Esophagus squamous epithelium (tissue), 4 donors: ENCODE measurements around the gene TRPV6.

Experiments
- POLR2A ChIP-seq, 4 donors: fragments of 450-650 bp; IDR thresholded peaks; one replicate each; pipeline ENCODE4 v1.6.1; 2017; ENCODE audit warnings: antibody characterized with exemption in 4 of 4, mild to moderate bottlenecking in 4 of 4, moderate library complexity in 3 of 4
- TF ChIP-seq, protein P1 (sequence below), 6 experiments: fragments of 450-650 bp in 4 of 6; fragments of 200-600 bp in 2 of 6; sonication (generic) in 2 of 6; IDR thresholded peaks; one replicate each; pipeline ENCODE4 v1.5.1; 2016 to 2019; ENCODE audit warnings: antibody characterized with exemption in 6 of 6, mild to moderate bottlenecking in 4 of 6, moderate library complexity in 4 of 6

DNA sequence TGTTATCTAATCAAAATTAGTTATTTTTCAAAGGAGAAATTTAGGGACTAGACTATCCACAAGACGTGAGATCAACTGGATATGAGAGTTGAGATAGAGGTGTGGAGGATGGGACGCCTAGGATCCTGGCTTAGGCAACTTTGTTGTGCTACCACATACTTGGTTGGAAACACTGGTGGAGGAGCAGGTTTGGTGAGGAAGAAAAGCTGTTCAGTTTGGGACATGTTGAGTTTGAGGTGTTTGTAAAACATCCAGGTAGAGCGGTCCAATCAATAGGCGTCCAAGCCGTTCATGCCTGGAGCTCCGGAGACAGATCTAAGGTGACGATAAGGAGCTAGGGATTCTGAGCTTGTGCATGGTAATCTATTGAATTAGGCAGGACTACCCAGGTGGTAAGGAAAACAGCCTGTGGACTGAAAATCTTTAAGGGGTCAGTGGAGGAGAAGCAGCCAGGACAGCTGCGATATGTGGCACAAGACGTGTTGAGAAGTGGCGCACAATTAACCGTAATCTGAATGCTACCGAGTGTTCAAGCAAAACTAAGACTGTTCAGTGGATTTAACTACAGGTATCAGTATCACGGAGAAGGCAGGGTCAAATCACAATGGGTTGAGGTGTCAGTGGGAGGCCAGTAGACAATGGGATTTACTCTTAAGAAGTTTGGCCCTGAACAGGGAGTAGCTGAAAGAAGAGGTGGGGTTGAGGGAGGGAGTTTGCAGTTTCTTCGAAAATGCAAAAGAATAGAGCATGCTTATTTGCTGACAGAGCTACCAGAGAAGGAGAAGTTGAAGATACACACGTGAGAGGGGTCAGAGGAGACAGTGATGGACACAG is 16.1 kb upstream of the TRPV6 start:
- TF ChIP-seq, protein P1, sequence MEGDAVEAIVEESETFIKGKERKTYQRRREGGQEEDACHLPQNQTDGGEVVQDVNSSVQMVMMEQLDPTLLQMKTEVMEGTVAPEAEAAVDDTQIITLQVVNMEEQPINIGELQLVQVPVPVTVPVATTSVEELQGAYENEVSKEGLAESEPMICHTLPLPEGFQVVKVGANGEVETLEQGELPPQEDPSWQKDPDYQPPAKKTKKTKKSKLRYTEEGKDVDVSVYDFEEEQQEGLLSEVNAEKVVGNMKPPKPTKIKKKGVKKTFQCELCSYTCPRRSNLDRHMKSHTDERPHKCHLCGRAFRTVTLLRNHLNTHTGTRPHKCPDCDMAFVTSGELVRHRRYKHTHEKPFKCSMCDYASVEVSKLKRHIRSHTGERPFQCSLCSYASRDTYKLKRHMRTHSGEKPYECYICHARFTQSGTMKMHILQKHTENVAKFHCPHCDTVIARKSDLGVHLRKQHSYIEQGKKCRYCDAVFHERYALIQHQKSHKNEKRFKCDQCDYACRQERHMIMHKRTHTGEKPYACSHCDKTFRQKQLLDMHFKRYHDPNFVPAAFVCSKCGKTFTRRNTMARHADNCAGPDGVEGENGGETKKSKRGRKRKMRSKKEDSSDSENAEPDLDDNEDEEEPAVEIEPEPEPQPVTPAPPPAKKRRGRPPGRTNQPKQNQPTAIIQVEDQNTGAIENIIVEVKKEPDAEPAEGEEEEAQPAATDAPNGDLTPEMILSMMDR (IDR thresholded peaks at IDR 0.05): no peak
- TF ChIP-seq POLR2A (IDR thresholded peaks at IDR 0.05): no peak
